ENCODE results near the gene FAM120A. TPM values are rescaled to one million over a fixed set of nuclear protein-coding genes. Genes with fewer than 3 reads are reported as not detected.

FAM120A gene
- 10 to 100 TPM in 3 of 6 donors, 1 to 10 TPM in 3; 6.8 to 16.7 (median 11.0) TPM for polyA plus RNA-seq (ENCODE audit: low read depth in 6 of 6)

- H3K9me3 Mint-ChIP-seq, result no peaks in the 10 kb centered on the region
- peak within 1 kb of the TSS; percentile 89 to 100 (median 97) for H3K4me3 Mint-ChIP-seq
- H3K27ac Mint-ChIP-seq, result peak within 1 kb of the TSS; percentile 94 to 99 (median 97)
- peaks cover 0 to under 1% of the 10 kb centered on the region in 2 donors for H3K36me3 Mint-ChIP-seq
- peaks cover 22 to 48% (median 45%) of the 10 kb centered on the region in 3 donors for H3K4me1 Mint-ChIP-seq
- ATAC-seq (ENCODE audit: low read depth in 2 of 2) (peak; percentile 72 to 73), DNase-seq (peak; percentile 72)
- no peaks in the 10 kb centered on the region for H3K27me3 Mint-ChIP-seq
Observed at GRCh38 chr9:93450945-93451815, at the start of gene FAM120A. Gene FAM120A (plus strand): TSS chr9:93451685. CDS start chr9:93451916, 231 bp downstream.

GRCh38 chr9:93406371-93406770, 45.1 kb upstream of the FAM120A start:
- no peaks in the 10 kb centered on the region for H3K36me3 Mint-ChIP-seq
- H3K4me1 Mint-ChIP-seq, result no peaks in the 10 kb centered on the region
- ATAC-seq (ENCODE audit: low read depth in 2 of 2), result no peak
- H3K4me3 Mint-ChIP-seq, result no peak overlapping the region
- no peak for DNase-seq
- H3K27ac Mint-ChIP-seq, result no peak overlapping the region
- H3K27me3 Mint-ChIP-seq, result peaks cover 16 to 37% (median 33%) of the 10 kb centered on the region in 3 donors
- peaks cover 0 to 2% (median 0%) of the 10 kb centered on the region in 7 donors for H3K9me3 Mint-ChIP-seq

- ATAC-seq (ENCODE audit: low read depth in 2 of 2), result no peak
- Mint-ChIP-seq H3K27ac (no peak overlapping the region), H3K9me3 (peaks cover 6 to 25% (median 12%) of the 10 kb centered on the region in 7 donors), H3K4me1 (no peaks in the 10 kb centered on the region), H3K36me3 (peaks cover 0 to 7% of the 10 kb centered on the region in 2 donors), H3K27me3 (peaks cover 27 to 66% (median 56%) of the 10 kb centered on the region in 3 donors), H3K4me3 (no peak overlapping the region)
- DNase-seq, result no peak
Observed at GRCh38 chr9:93413530-93413929, 38.0 kb upstream of the FAM120A start.

GRCh38 chr9:93415176-93415690, 36.3 kb upstream of the FAM120A start:
- H3K9me3 Mint-ChIP-seq, result peaks cover 10 to 38% (median 23%) of the 10 kb centered on the region in 7 donors
- no peak overlapping the region for H3K27ac Mint-ChIP-seq
- H3K4me1 Mint-ChIP-seq, result no peaks in the 10 kb centered on the region
- DNase-seq (no peak), ATAC-seq (ENCODE audit: low read depth in 2 of 2) (no peak)
- H3K4me3 Mint-ChIP-seq, result no peak overlapping the region
- H3K27me3 Mint-ChIP-seq, result peaks cover 28 to 59% (median 43%) of the 10 kb centered on the region in 3 donors
- peaks cover 9 to 13% of the 10 kb centered on the region in 2 donors for H3K36me3 Mint-ChIP-seq

- no peak overlapping the region for H3K4me3 Mint-ChIP-seq
- peaks cover 17 to 51% (median 33%) of the 10 kb centered on the region in 3 donors for H3K27me3 Mint-ChIP-seq
- no peak for DNase-seq
- H3K36me3 Mint-ChIP-seq, result peaks cover 9 to 13% of the 10 kb centered on the region in 2 donors
- ATAC-seq (ENCODE audit: low read depth in 2 of 2), result no peak
- peaks cover 12 to 49% (median 23%) of the 10 kb centered on the region in 7 donors for H3K9me3 Mint-ChIP-seq
- H3K4me1 Mint-ChIP-seq, result no peaks in the 10 kb centered on the region
- no peak overlapping the region for H3K27ac Mint-ChIP-seq
Observed at GRCh38 chr9:93416530-93417235, 34.8 kb upstream of the FAM120A start.

- H3K36me3 Mint-ChIP-seq, result peaks cover 9 to 13% of the 10 kb centered on the region in 2 donors
- no peak for ATAC-seq (ENCODE audit: low read depth in 2 of 2)
- peaks cover 15 to 42% (median 33%) of the 10 kb centered on the region in 3 donors for H3K27me3 Mint-ChIP-seq
- H3K27ac Mint-ChIP-seq, result no peak overlapping the region
- DNase-seq, result no peak
- peaks cover 12 to 49% (median 23%) of the 10 kb centered on the region in 7 donors for H3K9me3 Mint-ChIP-seq
- H3K4me1 Mint-ChIP-seq, result no peaks in the 10 kb centered on the region
- H3K4me3 Mint-ChIP-seq, result no peak overlapping the region
Observed at GRCh38 chr9:93417538-93417937, 33.9 kb upstream of the FAM120A start.

- no peak for ATAC-seq (ENCODE audit: low read depth in 2 of 2)
- no peak for DNase-seq
- Mint-ChIP-seq H3K4me3 (no peak overlapping the region), H3K36me3 (peaks cover 9 to 13% of the 10 kb centered on the region in 2 donors), H3K27me3 (peaks cover 21 to 36% (median 32%) of the 10 kb centered on the region in 3 donors), H3K9me3 (peaks cover 11 to 34% (median 22%) of the 10 kb centered on the region in 7 donors), H3K27ac (no peak overlapping the region), H3K4me1 (no peaks in the 10 kb centered on the region)
Observed at GRCh38 chr9:93419023-93419422, 32.5 kb upstream of the FAM120A start.

GRCh38 chr9:93422977-93423616, 28.4 kb upstream of the FAM120A start:
- Mint-ChIP-seq H3K36me3 (peaks cover 13 to 16% of the 10 kb centered on the region in 2 donors), H3K4me3 (no peak overlapping the region), H3K27ac (no peak overlapping the region), H3K9me3 (peaks cover 11 to 45% (median 19%) of the 10 kb centered on the region in 7 donors), H3K27me3 (peaks cover 29 to 37% (median 36%) of the 10 kb centered on the region in 3 donors), H3K4me1 (no peaks in the 10 kb centered on the region)
- ATAC-seq (ENCODE audit: low read depth in 2 of 2) (no peak), DNase-seq (no peak)

GRCh38 chr9:93427655-93428379, 23.7 kb upstream of the FAM120A start:
- H3K36me3 Mint-ChIP-seq, result peaks cover 6% of the 10 kb centered on the region in 2 donors
- peaks cover 1 to 21% (median 4%) of the 10 kb centered on the region in 7 donors for H3K9me3 Mint-ChIP-seq
- peaks cover under 1 to 3% (median 2%) of the 10 kb centered on the region in 3 donors for H3K4me1 Mint-ChIP-seq
- no peak for ATAC-seq (ENCODE audit: low read depth in 2 of 2)
- no peak overlapping the region for H3K4me3 Mint-ChIP-seq
- H3K27ac Mint-ChIP-seq, result no peak overlapping the region
- no peak for DNase-seq
- H3K27me3 Mint-ChIP-seq, result peaks cover 31 to 34% (median 32%) of the 10 kb centered on the region in 3 donors

- peaks cover 6 to 12% of the 10 kb centered on the region in 2 donors for H3K36me3 Mint-ChIP-seq
- H3K27me3 Mint-ChIP-seq, result peaks cover 11 to 16% (median 12%) of the 10 kb centered on the region in 3 donors
- peaks cover 0 to 2% (median 0%) of the 10 kb centered on the region in 7 donors for H3K9me3 Mint-ChIP-seq
- peaks cover 6 to 7% (median 6%) of the 10 kb centered on the region in 3 donors for H3K4me1 Mint-ChIP-seq
- no peak overlapping the region for H3K27ac Mint-ChIP-seq
- ATAC-seq (ENCODE audit: low read depth in 2 of 2), result no peak
- DNase-seq, result no peak
- H3K4me3 Mint-ChIP-seq, result no peak overlapping the region
Observed at GRCh38 chr9:93431539-93432105, 19.9 kb upstream of the FAM120A start.

- Mint-ChIP-seq H3K27me3 (peaks cover 3 to 5% (median 4%) of the 10 kb centered on the region in 3 donors), H3K27ac (no peak overlapping the region), H3K4me1 (peaks cover 6 to 7% (median 6%) of the 10 kb centered on the region in 3 donors), H3K4me3 (no peak overlapping the region), H3K36me3 (peaks cover 6 to 7% of the 10 kb centered on the region in 2 donors), H3K9me3 (no peaks in the 10 kb centered on the region)
- DNase-seq, result no peak
- ATAC-seq (ENCODE audit: low read depth in 2 of 2), result peak in 1 of 2 donors; percentile 42
Observed at GRCh38 chr9:93432964-93433363, 18.5 kb upstream of the FAM120A start.

- Mint-ChIP-seq H3K27ac (peak overlapping the region in 1 of 6 donors; percentile 49), H3K4me3 (no peak overlapping the region), H3K27me3 (no peaks in the 10 kb centered on the region), H3K9me3 (no peaks in the 10 kb centered on the region), H3K4me1 (peaks cover 6 to 7% (median 6%) of the 10 kb centered on the region in 3 donors), H3K36me3 (peaks cover 6 to 7% of the 10 kb centered on the region in 2 donors)
- ATAC-seq (ENCODE audit: low read depth in 2 of 2), result no peak
- no peak for DNase-seq
Observed at GRCh38 chr9:93434056-93434455, 17.4 kb upstream of the FAM120A start.

All from naive B cell (primary cell).